Measurements from ENCODE around the gene ALS2CL. TPM values are rescaled to one million over a fixed set of nuclear protein-coding genes. Genes with fewer than 3 reads are reported as not detected.

Gene ALS2CL
- polyA plus RNA-seq, 3 donors: 7.7 to 9.7 (median 9.4) TPM

DNA sequence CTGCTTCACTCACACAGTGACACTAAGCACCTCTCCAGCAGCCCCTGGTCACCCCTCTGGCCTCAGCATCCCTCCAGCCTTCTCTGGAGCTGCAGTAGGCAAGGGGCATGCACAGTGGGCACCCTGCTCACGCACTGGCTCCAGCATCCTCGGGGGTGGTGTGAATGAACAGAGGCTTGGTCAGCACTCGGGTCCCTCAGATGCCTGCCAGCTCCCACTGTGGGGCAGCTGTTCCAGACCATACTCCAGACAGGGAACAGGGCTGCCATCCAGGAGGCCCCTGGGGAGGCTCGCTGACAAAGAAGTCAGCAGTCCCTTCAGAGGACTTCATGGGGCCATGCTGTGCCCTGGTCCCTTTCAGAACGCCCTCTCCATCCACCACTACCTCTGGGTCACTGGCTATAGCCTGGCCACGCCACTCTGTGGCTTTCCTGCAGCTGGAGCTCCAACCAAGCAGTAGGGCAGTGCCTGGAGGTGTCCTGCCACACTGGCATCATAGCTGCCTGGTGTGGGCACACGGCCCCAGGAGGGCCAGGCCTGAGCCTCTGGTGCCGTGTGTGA, 26.3 kb downstream of the ALS2CL start:
- no peak for DNase-seq (ENCODE audit: low read depth in 3 of 3, low spot score in 2 of 3)

DNA sequence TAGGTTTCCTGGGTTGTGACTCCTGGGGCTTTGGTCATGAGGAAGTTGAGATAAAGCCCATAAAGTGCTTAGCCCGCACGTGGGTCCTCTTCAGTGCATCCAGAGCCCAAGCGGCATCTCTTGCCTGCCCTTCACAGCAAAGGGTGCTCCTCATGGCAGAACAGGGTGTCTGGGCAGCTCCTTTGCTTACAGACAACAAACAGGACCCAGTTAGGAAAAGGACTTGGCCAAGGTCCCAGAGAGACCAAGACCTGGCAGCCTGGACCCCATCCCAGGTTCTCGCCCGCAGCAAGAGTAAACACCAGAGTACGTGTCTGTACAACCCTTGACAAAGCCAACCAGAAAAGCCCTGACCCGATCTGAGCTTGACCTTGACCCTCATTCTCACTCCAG, 27.0 kb downstream of the ALS2CL start:
- no peak for DNase-seq (ENCODE audit: low read depth in 3 of 3, low spot score in 2 of 3)

DNA sequence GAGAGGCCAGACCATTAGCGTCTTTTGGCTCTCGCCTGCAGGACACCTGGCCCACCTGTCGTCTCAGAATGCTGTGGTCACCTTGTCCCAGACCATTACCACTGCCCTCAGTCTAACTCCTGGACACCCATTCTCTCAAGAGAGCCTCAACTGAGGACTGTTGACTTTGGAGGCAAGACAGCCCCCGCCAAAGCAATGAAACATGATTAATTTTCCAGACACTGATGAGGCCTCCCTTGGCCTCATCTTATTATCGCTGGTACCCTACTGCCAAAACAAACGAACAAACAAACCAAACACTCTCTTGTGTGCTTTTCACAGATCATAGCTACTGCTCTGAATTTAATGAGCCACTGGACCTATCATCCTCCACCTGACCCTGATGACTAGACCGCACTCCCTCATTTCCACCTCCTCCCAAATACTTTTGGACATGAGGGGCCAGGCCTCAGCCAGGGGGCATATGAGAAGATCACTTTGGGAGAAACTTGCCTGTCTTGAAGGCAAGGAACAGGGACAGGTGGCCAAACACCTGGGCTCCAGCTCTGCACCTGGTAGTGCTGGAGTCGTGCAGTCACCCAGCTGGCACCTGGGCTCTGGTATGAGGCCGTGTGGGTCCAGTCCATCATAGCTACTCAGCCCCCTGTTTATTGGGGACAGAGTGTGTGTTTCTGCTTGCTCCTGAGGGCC, 27.6 kb downstream of the ALS2CL start:
- no peak for DNase-seq (ENCODE audit: low read depth in 3 of 3, low spot score in 2 of 3)

DNA sequence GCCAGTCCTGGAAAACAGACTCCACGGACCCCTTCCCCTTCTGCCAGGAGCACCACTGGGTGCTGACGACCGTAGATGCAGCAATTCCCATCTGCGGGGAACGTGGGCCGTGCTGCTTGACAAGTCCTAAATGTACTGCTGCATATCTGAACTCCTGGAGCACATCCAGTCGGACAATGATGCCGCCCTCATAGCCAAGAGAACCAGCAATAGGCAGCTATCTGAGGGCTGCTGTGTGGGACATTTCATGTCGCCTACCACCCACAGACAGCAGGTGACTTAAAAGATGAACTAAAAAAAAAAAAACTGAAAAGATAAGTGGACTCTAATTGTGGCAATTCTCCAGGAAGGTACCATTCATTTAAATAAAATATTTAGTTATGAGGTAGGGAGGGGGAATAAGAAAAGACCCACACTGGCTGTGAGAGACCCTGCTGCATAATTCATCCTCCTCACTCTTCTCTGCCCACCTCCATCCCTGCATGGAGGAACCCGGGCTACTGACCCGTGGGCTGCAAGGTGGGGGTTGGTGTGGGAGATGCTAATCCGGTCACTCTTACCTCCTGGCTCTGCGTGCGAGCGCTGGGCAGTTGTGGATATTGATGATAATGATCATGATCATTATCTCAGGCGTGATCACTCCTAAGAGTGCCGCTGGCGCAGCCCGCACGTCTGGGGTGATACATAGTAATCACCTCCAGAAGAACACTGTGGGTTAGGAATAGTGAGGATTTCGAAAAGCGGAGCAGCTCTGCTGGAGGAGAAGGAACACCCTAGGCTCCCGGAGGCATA, 28.3 kb downstream of the ALS2CL start:
- DNase-seq (ENCODE audit: low read depth in 3 of 3, low spot score in 2 of 3): no peak

DNA sequence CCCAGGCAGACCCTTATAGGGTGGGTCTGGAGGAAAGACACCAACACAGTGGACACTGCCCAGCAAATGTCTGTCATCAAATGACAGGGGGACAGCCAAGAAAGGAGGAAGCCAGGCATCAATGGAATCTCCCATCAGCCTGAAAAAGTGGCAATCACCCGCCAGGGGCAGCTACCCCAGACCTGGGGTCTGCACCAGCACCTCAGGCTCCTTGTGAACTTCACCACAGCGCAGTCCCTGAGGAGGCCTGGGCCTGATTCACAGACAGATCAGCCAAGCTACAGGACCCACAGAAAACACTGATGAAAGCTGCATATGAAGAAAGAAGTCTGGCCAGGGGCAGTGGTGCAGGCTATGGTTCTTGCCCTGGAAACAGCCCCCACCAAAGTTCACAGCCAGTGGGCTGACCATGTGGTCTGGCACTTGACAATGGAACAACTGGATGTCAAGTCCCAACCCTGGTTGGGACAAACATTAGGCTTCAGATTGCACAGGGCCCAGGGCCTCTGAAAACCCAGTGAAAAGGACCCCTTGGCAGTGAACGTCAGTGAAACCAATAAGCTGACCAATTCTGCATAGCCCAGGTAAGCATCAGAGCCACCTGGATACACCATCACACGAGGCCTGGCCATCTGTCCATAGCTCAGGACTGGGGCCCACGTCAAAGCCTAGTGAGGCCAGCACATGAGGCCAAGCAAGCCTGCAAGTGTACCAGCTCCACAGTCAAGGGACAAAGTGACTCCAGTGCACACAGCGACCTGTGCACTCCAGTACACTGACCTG, 29.1 kb downstream of the ALS2CL start:
- no peak for DNase-seq (ENCODE audit: low read depth in 3 of 3, low spot score in 2 of 3)

DNA sequence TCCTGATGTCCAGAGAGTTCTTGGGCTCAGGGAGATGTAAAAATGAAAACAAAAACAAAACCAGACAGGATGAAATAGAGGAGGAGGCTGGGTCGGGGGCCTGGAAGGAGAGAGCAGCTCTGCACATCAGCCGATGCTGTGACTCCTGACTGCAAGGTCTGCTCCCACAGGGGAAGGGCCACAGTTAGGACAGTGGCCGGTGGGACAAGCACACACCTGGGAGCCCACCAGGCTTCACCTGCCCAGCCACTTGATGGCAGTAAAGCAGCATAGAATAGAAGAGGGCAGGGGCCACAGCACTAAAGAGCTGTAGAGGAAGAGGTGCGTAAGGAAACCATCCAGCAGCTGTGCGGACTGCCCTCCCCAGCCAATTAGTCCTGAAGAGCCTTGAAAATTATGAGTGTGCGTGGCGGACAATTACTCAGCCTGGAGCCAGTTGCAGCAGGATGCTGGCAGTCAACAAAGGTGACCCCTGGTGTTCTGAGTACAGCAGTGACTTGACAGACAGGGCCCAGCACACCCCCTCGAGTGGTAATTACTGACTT, 29.8 kb downstream of the ALS2CL start:
- DNase-seq (ENCODE audit: low read depth in 3 of 3, low spot score in 2 of 3): peak in 1 of 3 donors; percentile 31

DNA sequence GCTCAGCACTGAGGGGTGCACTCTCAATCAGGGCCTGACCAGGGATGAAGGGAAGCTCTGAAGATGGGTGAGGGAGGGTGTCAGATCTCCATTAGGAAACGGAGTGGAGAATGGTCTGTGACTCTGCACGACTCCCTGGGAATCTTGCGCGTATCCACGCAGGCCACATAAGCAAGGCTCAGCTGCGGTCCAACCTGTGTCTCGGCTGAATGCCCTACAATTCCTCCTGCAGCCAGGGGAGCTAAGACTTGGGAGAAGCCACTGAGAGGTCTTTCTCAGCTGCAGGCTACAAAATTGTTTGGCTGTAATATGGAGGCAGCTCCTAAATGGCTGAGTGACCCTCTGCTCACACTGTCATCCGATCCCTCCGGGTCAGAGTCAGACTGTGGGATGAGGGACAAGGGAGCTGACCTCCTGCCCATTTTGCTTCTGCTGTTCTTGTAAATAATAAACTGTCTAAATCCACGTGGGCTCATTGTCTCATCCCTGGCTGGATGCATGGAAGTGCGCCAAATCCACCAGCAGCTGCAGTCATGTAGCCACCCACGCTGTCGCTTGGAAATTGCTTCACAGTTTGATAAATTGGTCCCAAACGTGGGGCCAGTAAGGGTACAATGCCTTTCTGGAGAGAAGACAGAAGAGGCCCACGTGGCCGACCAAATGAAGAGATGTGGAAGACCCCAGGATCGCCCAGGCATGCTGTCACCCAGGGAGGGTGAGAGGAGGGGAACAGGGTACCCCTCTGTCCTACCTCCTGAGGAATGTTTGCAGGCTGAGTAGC, 30.5 kb downstream of the ALS2CL start:
- DNase-seq (ENCODE audit: low read depth in 3 of 3, low spot score in 2 of 3): peak; percentile 54 to 69 (median 61)

DNA sequence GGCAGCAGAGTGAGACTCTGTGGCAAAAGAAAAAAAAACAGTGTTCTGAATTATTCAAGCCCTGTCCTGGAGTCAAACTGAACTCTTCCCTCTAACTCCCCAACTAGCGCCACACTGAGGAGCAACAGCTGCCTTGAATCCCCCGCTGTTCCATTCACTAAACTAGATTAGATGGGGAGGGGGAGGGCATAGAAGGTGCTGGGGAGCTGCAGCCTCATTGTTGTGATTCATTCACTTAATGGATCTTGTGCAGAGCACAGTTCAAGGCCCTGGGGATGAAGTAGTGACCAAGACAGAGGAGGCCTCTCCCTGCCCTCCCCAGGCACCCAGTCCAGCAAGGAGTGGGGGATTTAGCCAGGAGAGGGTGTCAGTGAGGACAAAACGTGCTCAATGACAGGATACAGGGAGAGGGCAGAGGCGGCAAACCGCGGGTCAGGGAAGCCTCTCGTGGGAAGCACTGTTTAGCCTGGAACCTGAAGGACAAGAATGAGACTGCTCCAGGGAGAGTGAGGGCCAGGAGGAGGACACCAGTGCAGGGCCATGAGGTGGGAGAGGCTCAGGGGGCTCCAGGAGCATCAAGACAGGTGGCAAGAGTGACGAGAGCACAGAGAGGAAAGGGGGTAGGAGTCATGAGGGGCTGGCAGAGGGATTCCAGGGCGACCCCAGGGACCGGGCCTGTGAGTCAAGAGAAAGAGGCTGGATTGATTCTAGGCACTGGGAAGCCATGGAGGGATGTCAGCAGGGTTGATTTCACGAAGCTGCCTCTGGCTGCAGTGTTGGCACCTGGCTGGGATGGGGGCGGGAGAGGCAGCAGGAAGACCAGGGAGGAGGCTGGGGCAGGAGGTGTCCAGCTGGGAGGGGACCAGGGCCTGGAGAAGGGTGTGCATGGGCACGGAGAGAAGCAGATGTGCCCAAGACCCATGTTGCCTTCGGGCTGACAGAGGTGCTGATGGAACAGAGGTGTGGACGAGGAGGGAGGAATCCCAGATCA, 31.4 kb downstream of the ALS2CL start:
- no peak for DNase-seq (ENCODE audit: low read depth in 3 of 3, low spot score in 2 of 3)

DNA sequence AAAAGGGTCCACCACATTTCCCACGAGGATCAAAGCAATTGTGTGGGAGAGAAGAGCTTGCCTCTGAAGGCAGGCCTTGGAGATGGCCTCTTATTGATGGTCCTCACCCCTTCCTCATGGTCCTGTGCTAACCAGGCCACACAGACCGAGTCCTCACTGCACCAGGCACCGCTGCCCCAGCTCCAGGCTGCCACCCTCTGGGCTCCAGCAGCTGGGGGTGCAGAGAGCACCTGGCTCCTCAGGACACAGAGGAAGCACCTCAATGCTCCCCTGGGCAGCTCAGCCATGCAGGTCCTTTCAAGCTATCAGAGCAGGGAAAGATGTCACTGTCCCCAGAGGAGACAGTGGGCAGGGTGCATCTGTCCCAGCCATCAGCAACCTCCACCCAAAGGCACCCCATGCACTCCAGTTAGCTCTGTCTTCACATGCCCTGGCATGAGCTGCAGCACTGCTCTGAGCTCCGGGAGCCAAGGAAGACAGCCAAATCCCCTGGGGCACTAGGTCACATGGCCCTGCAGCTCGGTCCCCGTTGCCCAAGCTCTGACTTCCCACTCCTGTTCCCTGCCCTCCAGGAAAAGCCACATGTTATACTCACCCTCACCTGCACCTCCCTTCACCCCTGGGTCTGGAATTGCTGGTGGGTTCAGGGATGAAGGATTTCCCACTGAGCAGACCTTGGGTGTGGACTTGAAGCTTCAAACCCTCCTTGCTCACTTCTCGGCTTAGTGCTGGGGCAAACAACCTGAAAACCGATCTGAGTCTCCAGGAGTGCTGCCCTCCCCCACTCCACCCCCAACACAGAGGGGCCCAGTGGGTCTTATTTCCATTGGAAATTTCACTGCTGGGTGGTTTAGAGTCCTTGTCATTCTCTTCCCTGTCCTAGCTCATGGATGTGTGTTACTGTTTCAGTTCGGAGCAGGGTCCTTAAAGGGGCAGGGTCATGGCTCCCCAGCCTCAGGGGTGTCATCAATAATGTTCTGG, 32.6 kb downstream of the ALS2CL start:
- no peak for DNase-seq (ENCODE audit: low read depth in 3 of 3, low spot score in 2 of 3)

DNA sequence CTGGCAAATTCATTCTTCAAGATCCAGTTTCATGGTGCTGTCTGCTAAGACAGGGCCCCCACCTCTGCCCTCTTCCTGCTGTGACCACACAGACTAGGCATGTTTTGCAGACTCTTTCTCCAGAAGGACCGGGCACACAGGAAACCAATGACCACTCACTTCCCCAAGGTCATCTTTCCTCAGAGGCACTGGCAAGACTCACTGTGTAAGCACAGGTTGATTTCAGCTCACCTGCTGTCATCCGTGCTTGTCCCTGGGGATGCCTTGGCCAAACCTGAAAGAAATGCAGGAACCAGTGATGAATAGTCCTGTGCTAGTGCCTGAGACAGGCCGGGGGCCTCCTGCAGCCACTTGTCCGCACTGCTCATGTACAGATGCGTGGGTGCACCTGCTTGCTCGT, 33.5 kb downstream of the ALS2CL start:
- no peak for DNase-seq (ENCODE audit: low read depth in 3 of 3, low spot score in 2 of 3)

DNA sequence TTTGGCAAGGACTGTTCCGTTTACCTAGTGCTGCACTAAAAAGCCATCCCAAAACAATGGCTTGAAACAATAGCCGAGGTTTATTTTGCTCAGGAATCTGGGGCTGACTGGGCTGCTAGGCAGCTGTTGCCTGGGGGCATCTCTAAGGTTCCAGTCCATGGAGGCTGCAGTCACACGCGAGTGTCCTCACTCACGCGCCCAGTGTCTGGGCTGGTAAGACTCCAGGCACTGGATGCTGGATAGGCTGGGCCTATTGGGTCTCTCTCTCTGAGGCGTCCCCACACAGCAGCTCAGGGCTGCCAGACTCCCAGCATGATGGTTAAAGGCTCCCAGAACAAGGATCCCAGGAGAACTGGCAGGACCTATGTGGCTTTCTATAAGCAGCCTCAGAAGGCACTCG, 34.2 kb downstream of the ALS2CL start:
- no peak for DNase-seq (ENCODE audit: low read depth in 3 of 3, low spot score in 2 of 3)

DNA sequence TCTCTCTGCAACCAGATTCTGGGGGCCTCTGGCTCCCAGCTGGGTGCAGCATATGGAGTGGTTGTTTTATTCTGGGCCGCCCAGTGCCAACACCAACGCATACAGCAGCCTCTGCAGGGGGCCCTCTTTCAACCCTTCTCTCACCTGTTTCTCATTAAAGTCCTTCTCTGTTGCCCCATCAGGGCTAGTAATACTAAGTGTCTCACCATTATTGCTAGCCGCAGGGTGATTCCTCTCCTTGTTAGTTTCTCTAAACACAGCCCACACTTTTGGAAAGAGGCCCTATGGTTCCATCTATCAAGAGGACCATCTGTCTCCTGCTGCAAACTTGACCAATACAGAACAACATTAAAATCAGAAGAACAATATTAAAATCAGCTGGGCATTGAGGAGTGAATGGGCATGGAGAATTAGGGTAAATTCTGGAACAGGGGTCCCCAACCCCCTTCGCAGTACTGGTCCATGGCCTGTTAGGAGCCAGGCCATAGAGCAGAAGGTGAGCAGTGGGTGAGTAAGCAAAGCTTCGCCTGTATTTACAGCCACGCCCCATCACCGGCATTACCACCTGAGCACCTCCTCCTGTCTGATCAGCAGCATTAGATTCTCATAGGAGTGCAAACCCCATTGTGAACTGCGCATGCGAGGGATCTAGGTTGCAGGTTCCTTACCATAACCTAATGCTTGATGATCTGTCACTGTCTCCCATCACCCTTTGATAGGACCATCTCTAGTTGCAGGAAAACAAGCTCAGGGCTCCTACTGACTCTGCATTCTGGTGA, 36.5 kb downstream of the ALS2CL start:
- DNase-seq (ENCODE audit: low read depth in 3 of 3, low spot score in 2 of 3): no peak

DNA sequence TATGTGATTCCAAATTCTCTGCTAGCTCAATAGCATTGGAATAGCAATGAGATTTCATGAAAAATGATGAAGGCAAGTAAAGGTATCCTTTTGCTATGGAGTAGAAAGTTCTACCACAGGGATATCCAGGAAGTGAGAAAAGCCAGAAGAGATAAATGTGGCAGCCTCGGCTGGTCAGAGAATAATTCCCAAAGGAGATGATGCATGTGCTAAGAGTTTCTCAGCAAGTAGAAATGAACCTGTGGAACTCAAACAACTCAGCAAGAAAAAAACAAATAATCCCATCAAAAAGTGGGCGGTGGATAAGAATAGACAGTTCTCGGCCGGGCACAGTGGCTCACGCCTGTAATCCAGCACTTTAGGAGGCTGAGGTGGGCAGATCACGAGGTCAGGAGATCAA, 38.2 kb downstream of the ALS2CL start:
- no peak for DNase-seq (ENCODE audit: low read depth in 3 of 3, low spot score in 2 of 3)

DNA sequence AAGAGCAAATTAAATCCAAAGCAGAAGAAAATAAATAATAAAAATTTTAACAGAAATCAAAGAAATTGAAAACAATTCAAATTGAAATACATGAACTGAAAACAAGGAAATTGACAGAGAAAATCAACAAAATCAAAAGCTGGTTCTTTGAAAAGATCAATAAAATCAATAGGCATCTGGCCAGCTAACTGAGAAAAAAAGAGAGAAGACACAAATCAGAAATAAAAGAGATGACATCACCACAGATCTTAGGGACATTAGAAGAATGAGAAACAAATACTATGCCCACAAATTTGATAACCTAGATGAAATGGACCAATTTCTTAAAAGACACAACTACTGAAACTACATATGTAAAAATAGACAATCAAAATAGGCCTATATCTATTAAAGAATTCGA, 42.4 kb downstream of the ALS2CL start:
- no peak for DNase-seq (ENCODE audit: low read depth in 3 of 3, low spot score in 2 of 3)

DNA sequence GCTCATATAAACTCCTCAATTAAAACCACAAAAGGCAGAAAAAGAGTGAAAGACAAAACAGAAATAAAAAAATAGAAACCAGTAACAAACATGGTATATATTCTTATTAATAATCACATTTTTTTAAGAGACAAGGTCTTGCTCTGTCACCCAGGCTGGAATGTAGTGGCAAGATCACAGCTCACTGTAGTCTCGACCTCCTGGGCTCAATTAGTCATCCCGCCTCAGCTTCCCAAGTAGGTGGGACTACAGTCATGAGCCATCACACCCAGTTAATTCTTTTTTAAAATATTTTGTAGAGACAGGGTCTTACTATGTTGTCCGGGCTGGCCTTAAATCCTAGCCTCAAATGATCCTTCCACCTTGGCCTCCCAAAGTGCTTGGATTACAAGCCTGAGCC, 44.0 kb downstream of the ALS2CL start:
- no peak for DNase-seq (ENCODE audit: low read depth in 3 of 3, low spot score in 2 of 3)

DNA sequence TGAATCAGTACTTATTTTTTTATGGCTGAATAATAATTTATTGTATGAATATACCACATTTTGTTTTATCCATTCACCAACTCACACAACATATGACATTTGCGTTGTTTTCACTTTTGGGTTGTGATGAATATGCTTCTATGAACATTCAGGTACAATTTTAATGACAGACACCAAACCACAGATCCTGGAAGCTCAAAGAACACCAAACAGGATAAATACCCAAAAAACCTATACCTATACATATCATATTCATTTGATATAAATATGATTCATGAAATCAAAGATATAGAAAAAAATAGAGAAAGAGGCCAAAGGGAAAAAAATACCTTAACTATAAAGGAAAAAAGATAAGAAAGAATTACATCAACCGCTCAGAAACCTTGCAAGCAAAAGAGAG, 45.4 kb downstream of the ALS2CL start:
- DNase-seq (ENCODE audit: low read depth in 3 of 3, low spot score in 2 of 3): no peak

DNA sequence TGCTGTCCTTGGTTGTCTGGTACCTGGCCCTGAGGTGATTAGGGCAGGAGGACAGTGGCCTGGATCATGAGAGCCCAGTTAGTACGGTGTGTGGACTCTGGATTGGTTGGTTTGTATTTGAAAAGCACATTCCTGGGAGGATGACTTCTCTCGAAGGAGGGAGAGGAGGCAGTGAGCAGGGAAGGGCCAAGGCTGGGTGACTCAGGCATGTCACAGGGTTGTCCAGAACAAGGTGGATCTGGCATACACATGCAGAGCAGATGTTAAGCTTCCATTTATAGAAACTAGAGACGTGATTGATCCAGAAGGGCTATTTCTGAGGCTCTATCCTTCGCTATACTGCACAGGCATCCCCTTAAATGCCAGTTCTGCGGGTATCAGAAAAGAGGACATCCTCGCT, 46.8 kb downstream of the ALS2CL start:
- DNase-seq (ENCODE audit: low read depth in 3 of 3, low spot score in 2 of 3): no peak

Measured in right renal cortex interstitium (tissue), 3 donors.